Fibroblast of mammary gland (primary cell): ENCODE data around the gene IFNA14.

ENCODE experiments used
- DNase-seq: peaks from one replicate; pipeline ENCODE4 v3.0.0-alpha.2; 2010; ENCODE audit warnings: low read depth
- H3K4me3 ChIP-seq: 2 replicates; pipeline ENCODE4 v1.5.1; 2011; ENCODE audit warnings: low read depth, mild to moderate bottlenecking, low read length, moderate library complexity; ENCODE audit not compliant: control insufficient read depth
- CTCF ChIP-seq: conservative IDR thresholded peaks from 2 replicates; pipeline ENCODE4 v1.5.1; 2011; ENCODE audit warnings: low read depth, low read length, inconsistent platforms; ENCODE audit not compliant: control insufficient read depth, insufficient read depth

The IFNA14 gene

GRCh38 chr9:21239911-21240310, at the start of gene IFNA14:
Gene IFNA14 (minus strand): TSS chr9:21240005. CDS start chr9:21239935, 70 bp downstream.
- H3K4me3 ChIP-seq, result no peak within 1 kb of the TSS
- TF ChIP-seq CTCF, result no peak
- no peak for DNase-seq

- DNase-seq, result no peak
- H3K4me3 ChIP-seq, result no peak overlapping the region
- no peak for TF ChIP-seq CTCF
These were observed 47.5 kb upstream of the IFNA14 start for GRCh38 chr9:21287280-21287679.

GRCh38 chr9:21286659-21287058, 46.9 kb upstream of the IFNA14 start:
- DNase-seq, result no peak
- no peak overlapping the region for H3K4me3 ChIP-seq
- no peak for TF ChIP-seq CTCF

GRCh38 chr9:21286099-21286498, 46.3 kb upstream of the IFNA14 start:
- no peak for TF ChIP-seq CTCF
- DNase-seq, result no peak
- no peak overlapping the region for H3K4me3 ChIP-seq

- H3K4me3 ChIP-seq, result no peak overlapping the region
- DNase-seq, result no peak
- TF ChIP-seq CTCF, result no peak
These were observed 41.5 kb upstream of the IFNA14 start for GRCh38 chr9:21281275-21281674.

GRCh38 chr9:21268347-21268657, 28.5 kb upstream of the IFNA14 start:
- no peak overlapping the region for H3K4me3 ChIP-seq
- no peak for DNase-seq
- no peak for TF ChIP-seq CTCF
